GM21360 (cell line): Measurements from ENCODE around the gene KRTAP6-1.

Experiments
- ATAC-seq: cut with Tn5 transposase; IDR thresholded peaks from one replicate; pipeline ENCODE4 v1.9.1; 2021; ENCODE audit warnings: mild to moderate bottlenecking, moderate library complexity; ENCODE audit not compliant: unreplicated experiment

The KRTAP6-1 gene

DNA sequence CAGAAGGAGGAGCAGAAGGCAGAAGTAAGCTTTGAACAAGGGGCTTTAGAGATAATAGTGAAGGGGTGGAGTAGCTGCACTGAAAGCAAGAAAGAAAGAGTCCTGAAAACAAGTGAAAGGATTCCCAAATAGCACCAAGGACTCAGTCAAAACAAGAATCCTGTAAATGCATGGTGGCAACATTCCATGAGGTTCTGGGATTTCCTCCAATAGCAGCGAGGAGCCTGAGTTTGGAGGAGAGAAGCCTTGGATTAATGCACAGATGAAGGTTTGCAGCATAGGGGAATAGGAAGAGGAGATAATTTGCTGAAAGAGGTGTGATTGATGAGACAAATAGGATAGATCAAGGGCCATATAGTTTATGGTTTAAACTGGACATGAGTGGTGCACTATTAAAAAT lies 34.4 kb downstream of the KRTAP6-1 start:
- no peak for ATAC-seq

DNA sequence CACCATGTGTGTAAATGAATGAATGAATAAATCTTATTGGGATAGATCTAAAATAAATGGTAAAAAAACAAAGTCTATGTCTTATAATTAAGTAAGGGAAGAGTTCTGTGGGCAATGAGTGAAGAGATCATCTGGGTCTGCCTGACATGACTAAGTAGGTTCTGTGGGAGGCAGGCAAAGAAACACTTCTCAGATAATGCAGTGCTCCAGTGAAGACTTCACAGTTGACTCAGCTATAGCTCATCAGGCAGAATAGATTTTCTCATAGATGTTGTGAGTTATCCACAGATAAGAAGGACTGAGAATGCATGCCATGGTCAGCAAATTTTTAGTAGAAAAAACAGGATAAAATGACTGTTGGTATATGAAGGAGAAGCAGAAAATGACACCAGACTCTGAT lies 36.0 kb downstream of the KRTAP6-1 start:
- no peak for ATAC-seq

- no peak for ATAC-seq
Observed at GRCh38 chr21:30567617-30568016, 46.1 kb downstream of the KRTAP6-1 start.

- ATAC-seq: no peak
Observed at GRCh38 chr21:30563630-30564029, 50.1 kb downstream of the KRTAP6-1 start.
